ENCODE measurements around the gene CXCR3.

The CXCR3 gene

DNA sequence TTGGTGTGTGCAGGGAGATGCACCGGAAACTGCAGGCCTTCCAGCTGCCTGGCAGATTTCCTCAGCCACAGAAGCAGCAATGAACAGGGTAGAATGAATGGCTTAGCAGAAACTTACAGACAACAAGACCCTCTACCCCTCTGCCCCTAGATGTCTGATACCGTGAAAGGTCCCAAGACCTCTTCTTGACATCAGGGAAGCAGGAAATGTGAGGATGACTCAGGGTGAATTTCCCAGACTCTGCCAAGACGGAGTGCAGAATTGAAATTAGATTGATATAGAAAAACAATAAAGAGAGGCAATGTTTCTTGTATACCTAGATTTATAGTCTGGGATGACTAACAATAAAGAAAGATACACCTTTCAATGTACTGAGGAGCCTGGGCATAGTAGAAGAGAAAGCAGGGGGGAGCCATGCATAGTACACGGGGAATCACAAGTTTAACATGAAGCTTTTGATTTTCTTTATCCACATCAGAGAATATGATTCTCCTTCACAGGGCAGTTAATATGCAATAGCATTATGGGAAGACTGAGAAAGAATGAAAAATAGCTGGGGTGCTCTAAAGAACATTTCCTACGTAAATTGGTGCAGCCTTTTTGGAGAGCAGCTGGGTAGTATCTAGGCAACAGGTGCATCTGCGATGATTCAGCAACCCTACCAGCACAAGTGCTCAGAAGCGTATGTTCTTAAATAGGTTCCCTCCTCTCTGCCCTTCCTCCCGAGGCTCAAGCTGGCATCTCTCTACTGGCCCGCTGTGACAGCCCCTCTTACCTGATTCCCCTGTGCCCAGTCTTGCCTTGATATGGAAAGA is 18.3 kb upstream of the CXCR3 start:
- TF ChIP-seq, protein P1, sequence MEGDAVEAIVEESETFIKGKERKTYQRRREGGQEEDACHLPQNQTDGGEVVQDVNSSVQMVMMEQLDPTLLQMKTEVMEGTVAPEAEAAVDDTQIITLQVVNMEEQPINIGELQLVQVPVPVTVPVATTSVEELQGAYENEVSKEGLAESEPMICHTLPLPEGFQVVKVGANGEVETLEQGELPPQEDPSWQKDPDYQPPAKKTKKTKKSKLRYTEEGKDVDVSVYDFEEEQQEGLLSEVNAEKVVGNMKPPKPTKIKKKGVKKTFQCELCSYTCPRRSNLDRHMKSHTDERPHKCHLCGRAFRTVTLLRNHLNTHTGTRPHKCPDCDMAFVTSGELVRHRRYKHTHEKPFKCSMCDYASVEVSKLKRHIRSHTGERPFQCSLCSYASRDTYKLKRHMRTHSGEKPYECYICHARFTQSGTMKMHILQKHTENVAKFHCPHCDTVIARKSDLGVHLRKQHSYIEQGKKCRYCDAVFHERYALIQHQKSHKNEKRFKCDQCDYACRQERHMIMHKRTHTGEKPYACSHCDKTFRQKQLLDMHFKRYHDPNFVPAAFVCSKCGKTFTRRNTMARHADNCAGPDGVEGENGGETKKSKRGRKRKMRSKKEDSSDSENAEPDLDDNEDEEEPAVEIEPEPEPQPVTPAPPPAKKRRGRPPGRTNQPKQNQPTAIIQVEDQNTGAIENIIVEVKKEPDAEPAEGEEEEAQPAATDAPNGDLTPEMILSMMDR (conservative IDR thresholded peaks at IDR 0.05; ENCODE audit: control insufficient read depth, insufficient read depth, low read depth, low read length), result no peak
- DNase-seq (ENCODE audit: low read depth), result no peak
- H3K4me3 ChIP-seq (ENCODE audit: control insufficient read depth, low read depth, low read length), result no peak overlapping the region

- no peak overlapping the region for H3K4me3 ChIP-seq (ENCODE audit: control insufficient read depth, low read depth, low read length)
- TF ChIP-seq, protein P1 (conservative IDR thresholded peaks at IDR 0.05; ENCODE audit: control insufficient read depth, insufficient read depth, low read depth, low read length), result no peak
- no peak for DNase-seq (ENCODE audit: low read depth)
Measured at GRCh38 chrX:71634366-71634765, 16.1 kb upstream of the CXCR3 start.

GRCh38 chrX:71632923-71633657 is 14.8 kb upstream of the CXCR3 start:
- TF ChIP-seq, protein P1 (conservative IDR thresholded peaks at IDR 0.05; ENCODE audit: control insufficient read depth, insufficient read depth, low read depth, low read length), result no peak
- no peak for DNase-seq (ENCODE audit: low read depth)

DNA sequence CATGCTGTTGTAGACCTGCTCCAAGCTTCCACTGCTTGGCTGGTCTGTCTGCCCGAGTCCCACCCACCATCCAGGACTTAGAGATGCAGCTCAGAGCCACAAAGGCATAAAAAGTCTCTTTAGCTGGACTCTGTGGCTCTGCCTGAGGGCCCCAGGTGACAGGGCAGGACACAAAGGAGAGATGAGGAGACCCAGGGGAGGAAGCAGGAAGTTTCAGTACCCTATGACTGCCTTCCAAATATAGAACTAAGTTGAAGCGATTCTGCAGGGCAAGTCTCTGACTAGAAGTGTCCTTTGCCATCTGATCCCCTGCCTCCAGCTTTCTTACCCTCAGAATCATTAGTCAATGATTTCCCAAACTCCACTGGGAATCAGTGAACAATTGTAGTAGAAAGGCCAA is 11.2 kb upstream of the CXCR3 start:
- DNase-seq (ENCODE audit: low read depth), result no peak
- TF ChIP-seq, protein P1 (conservative IDR thresholded peaks at IDR 0.05; ENCODE audit: control insufficient read depth, insufficient read depth, low read depth, low read length), result no peak
- no peak overlapping the region for H3K4me3 ChIP-seq (ENCODE audit: control insufficient read depth, low read depth, low read length)

More at GRCh38 chrX:71632923-71633657, 14.8 kb upstream of the CXCR3 start:
- no peak overlapping the region for H3K4me3 ChIP-seq (ENCODE audit: control insufficient read depth, low read depth, low read length)

GRCh38 chrX:71627588-71628404 is 9.5 kb upstream of the CXCR3 start:
- TF ChIP-seq, protein P1 (conservative IDR thresholded peaks at IDR 0.05; ENCODE audit: control insufficient read depth, insufficient read depth, low read depth, low read length), result no peak
- DNase-seq (ENCODE audit: low read depth), result peak; percentile 35

DNA sequence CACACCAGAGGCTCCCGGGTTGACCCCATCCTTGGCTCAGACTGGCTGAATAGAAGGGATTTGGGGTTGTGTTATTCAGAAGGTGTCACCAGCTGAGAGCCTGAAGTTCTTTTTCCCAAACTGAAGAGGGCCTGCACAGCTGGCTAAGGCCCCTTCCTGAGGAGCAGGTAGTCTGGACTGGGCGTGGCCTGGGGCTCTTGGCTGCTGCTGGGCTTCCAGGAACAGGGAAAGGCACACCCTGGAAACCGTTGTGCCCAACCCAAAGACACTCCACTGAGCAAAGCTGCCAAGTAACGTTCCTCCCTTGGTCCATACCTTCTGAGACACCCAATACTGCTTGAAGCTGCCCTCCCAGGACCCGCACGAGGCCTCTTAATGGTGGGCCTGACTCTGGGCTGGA is 8.3 kb upstream of the CXCR3 start:
- H3K4me3 ChIP-seq (ENCODE audit: control insufficient read depth, low read depth, low read length), result no peak overlapping the region
- no peak for DNase-seq (ENCODE audit: low read depth)
- TF ChIP-seq, protein P1 (conservative IDR thresholded peaks at IDR 0.05; ENCODE audit: control insufficient read depth, insufficient read depth, low read depth, low read length), result no peak

More at GRCh38 chrX:71627588-71628404, 9.5 kb upstream of the CXCR3 start:
- H3K4me3 ChIP-seq (ENCODE audit: control insufficient read depth, low read depth, low read length), result no peak overlapping the region

Data from fibroblast of mammary gland (primary cell).